ENCODE data around the gene EXOSC7.

DNA sequence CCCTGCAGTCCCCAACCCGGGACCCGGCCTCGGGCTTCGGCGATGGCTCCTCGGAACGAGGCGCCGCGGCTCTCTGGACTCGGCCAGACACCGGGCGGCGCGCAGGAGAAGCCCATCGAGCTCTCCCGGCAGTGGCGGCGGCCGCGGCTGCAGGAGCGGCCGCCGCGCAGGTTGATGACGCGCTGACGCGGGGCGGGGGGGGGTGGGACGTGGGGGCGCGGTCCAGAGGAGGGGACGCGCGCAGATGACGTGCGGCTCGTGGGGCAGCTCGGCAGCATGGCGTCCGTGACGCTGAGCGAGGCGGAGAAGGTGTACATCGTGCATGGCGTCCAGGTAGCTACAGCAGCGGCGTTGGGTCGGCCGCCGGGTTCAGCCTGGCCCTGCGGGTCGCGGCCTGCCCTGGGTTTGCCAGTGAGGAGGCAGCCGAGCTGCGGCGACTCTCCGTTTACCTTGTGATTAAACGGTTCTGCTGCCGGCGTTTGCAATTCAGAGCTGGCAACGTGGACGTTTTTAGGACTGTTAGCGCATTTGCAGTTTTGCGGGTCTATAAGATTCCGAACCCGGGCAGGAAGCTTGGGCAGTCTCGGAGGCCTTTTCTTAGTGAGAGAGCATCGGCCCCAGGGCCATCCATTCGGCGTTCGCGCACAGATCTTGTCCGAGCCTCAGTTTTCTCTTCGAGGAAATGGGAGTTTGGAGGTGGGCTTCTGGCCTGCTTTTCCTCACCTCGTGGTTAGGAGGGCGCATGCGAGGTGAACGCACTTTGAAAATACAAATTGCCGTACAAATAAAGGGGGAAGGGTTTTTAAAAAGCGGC lies at the start of gene EXOSC7, which contains the start of gene ZDHHC3:
- TF ChIP-seq EP300 (IDR thresholded peaks at IDR 0.05) = no peak
- TF ChIP-seq, protein P1, sequence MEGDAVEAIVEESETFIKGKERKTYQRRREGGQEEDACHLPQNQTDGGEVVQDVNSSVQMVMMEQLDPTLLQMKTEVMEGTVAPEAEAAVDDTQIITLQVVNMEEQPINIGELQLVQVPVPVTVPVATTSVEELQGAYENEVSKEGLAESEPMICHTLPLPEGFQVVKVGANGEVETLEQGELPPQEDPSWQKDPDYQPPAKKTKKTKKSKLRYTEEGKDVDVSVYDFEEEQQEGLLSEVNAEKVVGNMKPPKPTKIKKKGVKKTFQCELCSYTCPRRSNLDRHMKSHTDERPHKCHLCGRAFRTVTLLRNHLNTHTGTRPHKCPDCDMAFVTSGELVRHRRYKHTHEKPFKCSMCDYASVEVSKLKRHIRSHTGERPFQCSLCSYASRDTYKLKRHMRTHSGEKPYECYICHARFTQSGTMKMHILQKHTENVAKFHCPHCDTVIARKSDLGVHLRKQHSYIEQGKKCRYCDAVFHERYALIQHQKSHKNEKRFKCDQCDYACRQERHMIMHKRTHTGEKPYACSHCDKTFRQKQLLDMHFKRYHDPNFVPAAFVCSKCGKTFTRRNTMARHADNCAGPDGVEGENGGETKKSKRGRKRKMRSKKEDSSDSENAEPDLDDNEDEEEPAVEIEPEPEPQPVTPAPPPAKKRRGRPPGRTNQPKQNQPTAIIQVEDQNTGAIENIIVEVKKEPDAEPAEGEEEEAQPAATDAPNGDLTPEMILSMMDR (IDR thresholded peaks at IDR 0.05) = no peak
